ENCODE results near the gene VAPA. TPM values are rescaled to one million over a fixed set of nuclear protein-coding genes. Genes with fewer than 3 reads are reported as not detected.

The VAPA gene
- total RNA-seq, 2 donors from 2014 or later, result 122 to 168 TPM

GRCh38 chr18:9971313-9971920, 57.6 kb downstream of the VAPA start:
- no peak overlapping the region for H3K9ac ChIP-seq (ENCODE audit: extremely low read depth, low read length, poor library complexity, severe bottlenecking)
- no peak overlapping the region for H3K27ac Mint-ChIP-seq
- H3K4me1 ChIP-seq (ENCODE audit: control insufficient read depth, insufficient read depth, low read length), result peaks cover 2% of the 10 kb centered on the region
- H3K4me3 Mint-ChIP-seq, result no peak overlapping the region
- peaks cover 25% of the 10 kb centered on the region for H3K27me3 Mint-ChIP-seq (ENCODE audit: insufficient read depth)
- no peak overlapping the region for H3K27ac ChIP-seq (ENCODE audit: low read depth, low read length)
- no peak overlapping the region for H3K4me3 ChIP-seq (ENCODE audit: low read length)
- peaks cover 19% of the 10 kb centered on the region for H3K9me3 ChIP-seq (ENCODE audit: control insufficient read depth, low read length)
- DNase-seq, result peak; percentile 91
- peaks cover 3% of the 10 kb centered on the region for H3K36me3 Mint-ChIP-seq (ENCODE audit: low read depth)
- peak; percentile 90 for TF ChIP-seq CTCF (conservative IDR thresholded peaks at IDR 0.05)
- peaks cover 9% of the 10 kb centered on the region for H3K4me1 Mint-ChIP-seq
- H3K27me3 ChIP-seq (ENCODE audit: control insufficient read depth, insufficient read depth, low read length, poor library complexity, severe bottlenecking), result no peaks in the 10 kb centered on the region
- 10% methylated on average over 2 to 3 of the region's 4 CpGs for WGBS, 2 experiments (ENCODE audit: insufficient coverage in 1 of 2, insufficient read length in 1 of 2)
- H3K9me3 Mint-ChIP-seq, result peaks cover 18% of the 10 kb centered on the region
- H3K36me3 ChIP-seq (ENCODE audit: control insufficient read depth, insufficient read depth, low read length), result no peaks in the 10 kb centered on the region

- no peaks in the 10 kb centered on the region for H3K36me3 ChIP-seq (ENCODE audit: control insufficient read depth, insufficient read depth, low read length)
- H3K4me3 ChIP-seq (ENCODE audit: low read length), result no peak overlapping the region
- peaks cover 23% of the 10 kb centered on the region for H3K9me3 ChIP-seq (ENCODE audit: control insufficient read depth, low read length)
- peaks cover 2% of the 10 kb centered on the region for H3K36me3 Mint-ChIP-seq (ENCODE audit: low read depth)
- H3K4me3 Mint-ChIP-seq, result no peak overlapping the region
- no peak for DNase-seq
- TF ChIP-seq CTCF (conservative IDR thresholded peaks at IDR 0.05), result no peak
- H3K27ac Mint-ChIP-seq, result no peak overlapping the region
- H3K4me1 Mint-ChIP-seq, result peaks cover 4% of the 10 kb centered on the region
- H3K27me3 ChIP-seq (ENCODE audit: control insufficient read depth, insufficient read depth, low read length, poor library complexity, severe bottlenecking), result no peaks in the 10 kb centered on the region
- no peak overlapping the region for H3K9ac ChIP-seq (ENCODE audit: extremely low read depth, low read length, poor library complexity, severe bottlenecking)
- no peak overlapping the region for H3K27ac ChIP-seq (ENCODE audit: low read depth, low read length)
- H3K27me3 Mint-ChIP-seq (ENCODE audit: insufficient read depth), result peaks cover 16% of the 10 kb centered on the region
- peaks cover 2% of the 10 kb centered on the region for H3K4me1 ChIP-seq (ENCODE audit: control insufficient read depth, insufficient read depth, low read length)
- 94% methylated on average over 2 to 4 of the region's 4 CpGs for WGBS, 2 experiments (ENCODE audit: insufficient coverage in 1 of 2, insufficient read length in 1 of 2)
- H3K9me3 Mint-ChIP-seq, result peaks cover 35% of the 10 kb centered on the region
These were observed 59.7 kb downstream of the VAPA start for GRCh38 chr18:9973470-9973869.

GRCh38 chr18:9974279-9974915, 60.6 kb downstream of the VAPA start:
- no peak overlapping the region for H3K4me3 Mint-ChIP-seq
- no peak overlapping the region for H3K4me3 ChIP-seq (ENCODE audit: low read length)
- TF ChIP-seq CTCF (conservative IDR thresholded peaks at IDR 0.05), result no peak
- peaks cover 4% of the 10 kb centered on the region for H3K4me1 Mint-ChIP-seq
- no peaks in the 10 kb centered on the region for H3K36me3 ChIP-seq (ENCODE audit: control insufficient read depth, insufficient read depth, low read length)
- H3K9ac ChIP-seq (ENCODE audit: extremely low read depth, low read length, poor library complexity, severe bottlenecking), result no peak overlapping the region
- DNase-seq, result no peak
- no peaks in the 10 kb centered on the region for H3K27me3 ChIP-seq (ENCODE audit: control insufficient read depth, insufficient read depth, low read length, poor library complexity, severe bottlenecking)
- H3K36me3 Mint-ChIP-seq (ENCODE audit: low read depth), result peaks cover 2% of the 10 kb centered on the region
- H3K4me1 ChIP-seq (ENCODE audit: control insufficient read depth, insufficient read depth, low read length), result peaks cover 2% of the 10 kb centered on the region
- no peak overlapping the region for H3K27ac ChIP-seq (ENCODE audit: low read depth, low read length)
- H3K27ac Mint-ChIP-seq, result no peak overlapping the region
- 100% methylated on average over 2 of the region's 2 CpGs for WGBS, 2 experiments (ENCODE audit: insufficient coverage in 1 of 2, insufficient read length in 1 of 2)
- peaks cover 8% of the 10 kb centered on the region for H3K27me3 Mint-ChIP-seq (ENCODE audit: insufficient read depth)
- H3K9me3 ChIP-seq (ENCODE audit: control insufficient read depth, low read length), result peaks cover 23% of the 10 kb centered on the region
- H3K9me3 Mint-ChIP-seq, result peaks cover 43% of the 10 kb centered on the region

Measured in endodermal cell (in vitro differentiated cells).